Left lung (tissue), 10 donors: Measurements from ENCODE around the gene WDR44. TPM values are rescaled to one million over a fixed set of nuclear protein-coding genes. Genes with fewer than 3 reads are reported as not detected.

Experiments used
- ATAC-seq: fragments of 200-7000 bp; cut with Tn5 transposase; one replicate; pipeline ENCODE4 v1.9.1; 2020; ENCODE audit warnings: moderate library complexity
- DNase-seq, 4 donors: peaks; one replicate each; pipeline ENCODE4 v3.0.0-alpha.2; 2013 to 2020
- H3K27ac ChIP-seq, 2 donors: fragments of 200-600 bp; sonication (generic) in 1 of 2; one replicate each; pipeline versions ENCODE4 v1.5.0 to v1.8.0; 2020 to 2021
- H3K27me3 ChIP-seq, 2 donors: fragments of 200-600 bp; sonication (generic) in 1 of 2; one replicate each; pipeline versions ENCODE4 v1.5.0 to v1.8.0; 2020 to 2021
- H3K36me3 ChIP-seq, 2 donors: fragments of 200-600 bp; sonication (generic) in 1 of 2; one replicate each; pipeline versions ENCODE4 v1.5.0 to v1.8.0; 2020 to 2021
- H3K4me1 ChIP-seq, 2 donors: fragments of 200-600 bp; one replicate each; pipeline ENCODE4 v1.8.0; 2021
- H3K4me3 ChIP-seq, 2 donors: fragments of 200-600 bp; sonication (generic) in 1 of 2; one replicate each; pipeline versions ENCODE4 v1.5.0 to v1.8.0; 2020 to 2021; ENCODE audit warnings: mild to moderate bottlenecking in 1 of 2
- H3K9me3 ChIP-seq, 2 donors: fragments of 200-600 bp; sonication (generic) in 1 of 2; one replicate each; pipeline versions ENCODE4 v1.5.0 to v1.8.0; 2020 to 2021
- intact Hi-C, 2 donors: fragments of 100-400 bp; cut with DNase I; formaldehyde crosslinking; loops; one replicate each; pipeline versions ENCODE4 v1.11.2 to v1.14.2; 2022
- microRNA-seq, 2 donors: library from miRNA; unstranded; fragments of <30 nt; microRNA quantifications; one replicate each; pipeline ENCODE4, GENCODE V29; 2019
- polyA plus RNA-seq, 6 donors: library from polyadenylated mRNA; unstranded; fragments of 120-200 nt; gene quantifications; one replicate each; pipeline ENCODE4 v1.2.1, GENCODE V29; 2013; ENCODE audit not compliant: insufficient read length in 6 of 6
- total RNA-seq, 2 donors: library from RNA; stranded (reverse); fragmentation: NEBNext Ultra II Directional; extraction: Animal tissue kit (Norgen Biotek cat#: 25700); gene quantifications; one replicate each; pipeline ENCODE4 v1.2.1, GENCODE V29; 2021
- TF ChIP-seq, protein P1 (sequence below), 2 donors: fragments of 200-600 bp; sonication (generic) in 1 of 2; IDR thresholded peaks; one replicate each; pipeline versions ENCODE4 v1.5.0 to v1.8.0; 2021; ENCODE audit warnings: antibody characterized with exemption in 2 of 2
- donor health status: DM: no; HTN: yes; CAD: no.
- donor health status: DM: no; HTN: no; CAD: no.

The WDR44 gene
- total and polyA plus RNA-seq, 8 donors = 12.0 to 16.3 (median 13.4) TPM

DNA sequence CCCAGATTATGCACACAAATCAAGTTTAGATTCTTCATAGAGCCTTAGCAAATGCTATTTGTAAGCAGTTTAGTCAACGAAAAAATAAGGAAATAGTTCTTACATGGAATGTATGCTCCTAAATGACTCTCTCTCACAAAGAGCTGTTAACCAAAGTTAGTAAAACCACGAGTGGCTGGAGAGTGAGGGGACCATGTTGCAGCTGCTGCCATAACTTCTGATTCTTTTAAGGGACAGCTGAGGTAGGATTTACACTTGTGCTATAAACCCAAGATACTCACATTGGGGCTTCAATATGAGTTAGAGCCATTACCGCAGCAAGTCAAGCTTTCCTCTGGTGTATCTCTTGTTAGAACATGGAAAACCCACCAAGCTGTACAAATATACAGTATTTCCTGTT is 152.4 kb downstream of the WDR44 start:
- Histone ChIP-seq H3K27ac (no peak overlapping the region), H3K4me1 (peaks cover 0 to 18% of the 10 kb centered on the region in 2 donors), H3K4me3 (no peak overlapping the region), H3K27me3 (no peaks in the 10 kb centered on the region), H3K9me3 (no peaks in the 10 kb centered on the region), H3K36me3 (no peaks in the 10 kb centered on the region)
- intact Hi-C loops = no loop called here
- DNase-seq (no peak), ATAC-seq (no peak)
- TF ChIP-seq, protein P1, sequence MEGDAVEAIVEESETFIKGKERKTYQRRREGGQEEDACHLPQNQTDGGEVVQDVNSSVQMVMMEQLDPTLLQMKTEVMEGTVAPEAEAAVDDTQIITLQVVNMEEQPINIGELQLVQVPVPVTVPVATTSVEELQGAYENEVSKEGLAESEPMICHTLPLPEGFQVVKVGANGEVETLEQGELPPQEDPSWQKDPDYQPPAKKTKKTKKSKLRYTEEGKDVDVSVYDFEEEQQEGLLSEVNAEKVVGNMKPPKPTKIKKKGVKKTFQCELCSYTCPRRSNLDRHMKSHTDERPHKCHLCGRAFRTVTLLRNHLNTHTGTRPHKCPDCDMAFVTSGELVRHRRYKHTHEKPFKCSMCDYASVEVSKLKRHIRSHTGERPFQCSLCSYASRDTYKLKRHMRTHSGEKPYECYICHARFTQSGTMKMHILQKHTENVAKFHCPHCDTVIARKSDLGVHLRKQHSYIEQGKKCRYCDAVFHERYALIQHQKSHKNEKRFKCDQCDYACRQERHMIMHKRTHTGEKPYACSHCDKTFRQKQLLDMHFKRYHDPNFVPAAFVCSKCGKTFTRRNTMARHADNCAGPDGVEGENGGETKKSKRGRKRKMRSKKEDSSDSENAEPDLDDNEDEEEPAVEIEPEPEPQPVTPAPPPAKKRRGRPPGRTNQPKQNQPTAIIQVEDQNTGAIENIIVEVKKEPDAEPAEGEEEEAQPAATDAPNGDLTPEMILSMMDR (IDR thresholded peaks at IDR 0.05) = no peak

DNA sequence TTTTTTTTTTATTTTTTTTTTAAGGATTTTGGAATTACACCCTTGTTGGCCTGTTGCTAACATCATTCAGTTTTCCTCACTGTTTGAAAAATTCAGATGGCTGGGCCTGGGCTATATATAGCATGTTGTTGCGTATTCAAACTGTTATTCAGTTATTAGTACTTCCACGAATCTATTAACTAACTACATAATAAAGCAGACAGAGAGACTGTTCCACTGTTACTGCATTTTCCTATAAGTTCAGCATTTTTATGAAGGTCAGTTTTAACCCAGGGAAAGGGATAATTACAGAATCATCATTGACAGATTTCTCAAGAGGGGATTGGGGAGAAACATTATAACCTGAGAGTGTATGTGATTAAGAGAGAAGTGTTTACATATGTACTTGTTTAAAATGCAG is 152.8 kb downstream of the WDR44 start:
- peaks cover 0 to 20% of the 10 kb centered on the region in 2 donors for H3K4me1 ChIP-seq
- intact Hi-C loops = no loop called here
- H3K27me3 ChIP-seq = no peaks in the 10 kb centered on the region
- no peaks in the 10 kb centered on the region for H3K36me3 ChIP-seq
- TF ChIP-seq, protein P1 (IDR thresholded peaks at IDR 0.05) = no peak
- H3K9me3 ChIP-seq = no peaks in the 10 kb centered on the region
- DNase-seq = no peak
- no peak for ATAC-seq
- H3K4me3 ChIP-seq = no peak overlapping the region
- no peak overlapping the region for H3K27ac ChIP-seq

DNA sequence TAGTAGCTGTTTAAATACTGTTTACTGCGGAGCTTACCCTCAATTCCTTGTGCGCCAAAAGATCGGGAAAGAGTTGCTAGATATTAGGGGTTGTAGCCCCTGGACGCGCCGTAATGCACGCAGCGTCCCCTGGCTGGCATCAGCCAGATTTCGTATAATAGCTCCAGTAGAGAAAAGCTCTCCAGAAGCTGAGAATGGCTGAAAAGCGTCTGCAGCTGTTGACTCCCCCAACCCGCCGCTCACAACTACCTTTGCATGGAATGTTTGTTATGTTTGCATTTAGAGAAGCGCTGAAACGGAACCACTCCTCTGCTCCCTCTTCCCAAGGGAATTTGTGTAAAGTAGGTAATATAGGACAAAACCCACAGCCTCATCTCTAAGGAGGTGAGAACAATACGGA is 153.4 kb downstream of the WDR44 start:
- no peaks in the 10 kb centered on the region for H3K9me3 ChIP-seq
- intact Hi-C loops = no loop called here
- H3K36me3 ChIP-seq = no peaks in the 10 kb centered on the region
- H3K27me3 ChIP-seq = no peaks in the 10 kb centered on the region
- H3K4me1 ChIP-seq = peaks cover 0 to 25% of the 10 kb centered on the region in 2 donors
- ATAC-seq (no peak), DNase-seq (no peak)
- H3K27ac ChIP-seq = no peak overlapping the region
- no peak overlapping the region for H3K4me3 ChIP-seq
- TF ChIP-seq, protein P1 (IDR thresholded peaks at IDR 0.05) = no peak

Small RNAs within 50 kb of the gene (microRNA-seq; reads per million reads assigned to microRNA genes)
- 69.2 to 126 reads per million in 2 donors for gene MIR1277

Other genes with a start within 250 kb of the WDR44 start
- 1 to 10 TPM; 2.7 to 4.1 TPM for gene KLHL13, start 229.3 kb upstream of the WDR44 start, total RNA-seq
- 1 to 10 TPM; 1.6 to 3.8 (median 2.8) TPM for gene KLHL13, start 229.3 kb upstream of the WDR44 start, polyA plus RNA-seq
- gene DOCK11, start 149.7 kb downstream of the WDR44 start, total RNA-seq = 10 to 100 TPM; 35.5 to 36.8 TPM
- 10 to 100 TPM; 13.4 to 24.1 (median 16.1) TPM for gene DOCK11, start 149.7 kb downstream of the WDR44 start, polyA plus RNA-seq